Keratinocyte (primary cell): ENCODE measurements around the gene PACSIN2.

Experiments used
- EZH2 ChIP-seq: IDR thresholded peaks from one replicate; pipeline ENCODE4 v1.6.1; 2012; ENCODE audit warnings: inconsistent platforms, mild to moderate bottlenecking, low read length, moderate library complexity
- TF ChIP-seq, protein P1 (sequence below), 3 experiments: IDR thresholded peaks in 1 of 3; conservative IDR thresholded peaks in 1 of 3; optimal IDR thresholded peaks in 1 of 3; 2 replicates in 2 of 3; 3 replicates in 1 of 3; pipeline versions ENCODE3 to v1.5.1; 2011; ENCODE audit warnings: low read length in 3 of 3, mild to moderate bottlenecking in 3 of 3, moderate library complexity in 2 of 3, control low read depth in 1 of 3, inconsistent platforms in 1 of 3; ENCODE audit not compliant: insufficient read depth in 2 of 3; ENCODE audit errors: extremely low read depth in 1 of 3

DNA sequence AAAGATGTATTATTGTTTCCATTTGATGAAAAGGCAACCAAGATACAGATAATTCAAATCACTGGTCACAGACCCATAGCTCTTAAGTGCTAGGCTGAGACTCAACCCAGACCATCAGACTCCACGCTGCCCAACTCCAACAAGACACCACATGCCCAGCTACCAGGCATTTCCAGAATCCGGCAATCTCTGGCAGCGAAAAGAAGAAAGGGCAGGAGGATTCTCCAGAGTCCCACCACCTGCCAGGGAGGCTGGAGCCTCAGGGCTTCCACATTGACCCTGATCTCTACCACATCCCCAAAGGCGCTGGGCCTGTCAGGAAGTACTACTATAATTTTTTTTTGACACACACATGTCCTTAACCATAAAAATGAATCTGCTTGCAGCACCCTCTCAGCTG, 96.4 kb downstream of the PACSIN2 start:
- TF ChIP-seq, protein P1, sequence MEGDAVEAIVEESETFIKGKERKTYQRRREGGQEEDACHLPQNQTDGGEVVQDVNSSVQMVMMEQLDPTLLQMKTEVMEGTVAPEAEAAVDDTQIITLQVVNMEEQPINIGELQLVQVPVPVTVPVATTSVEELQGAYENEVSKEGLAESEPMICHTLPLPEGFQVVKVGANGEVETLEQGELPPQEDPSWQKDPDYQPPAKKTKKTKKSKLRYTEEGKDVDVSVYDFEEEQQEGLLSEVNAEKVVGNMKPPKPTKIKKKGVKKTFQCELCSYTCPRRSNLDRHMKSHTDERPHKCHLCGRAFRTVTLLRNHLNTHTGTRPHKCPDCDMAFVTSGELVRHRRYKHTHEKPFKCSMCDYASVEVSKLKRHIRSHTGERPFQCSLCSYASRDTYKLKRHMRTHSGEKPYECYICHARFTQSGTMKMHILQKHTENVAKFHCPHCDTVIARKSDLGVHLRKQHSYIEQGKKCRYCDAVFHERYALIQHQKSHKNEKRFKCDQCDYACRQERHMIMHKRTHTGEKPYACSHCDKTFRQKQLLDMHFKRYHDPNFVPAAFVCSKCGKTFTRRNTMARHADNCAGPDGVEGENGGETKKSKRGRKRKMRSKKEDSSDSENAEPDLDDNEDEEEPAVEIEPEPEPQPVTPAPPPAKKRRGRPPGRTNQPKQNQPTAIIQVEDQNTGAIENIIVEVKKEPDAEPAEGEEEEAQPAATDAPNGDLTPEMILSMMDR (optimal IDR thresholded peaks at IDR 0.05 in 1 of 3, IDR thresholded peaks at IDR 0.05 in 1 of 3, conservative IDR thresholded peaks at IDR 0.05 in 1 of 3; ENCODE audit: extremely low read depth in 1 of 3, insufficient read depth in 2 of 3, low read length in 3 of 3): no peak
- TF ChIP-seq EZH2: no peak
